Adrenal gland (tissue), 5 donors: Measurements from ENCODE around the gene SMURF2.

Experiments
- CTCF ChIP-seq, 6 experiments: fragments of 450-650 bp in 4 of 6; fragments of 200-600 bp in 2 of 6; sonication (generic) in 1 of 6; IDR thresholded peaks; 1 replicate in 5 of 6; 2 replicates in 1 of 6; pipeline versions ENCODE4 v1.5.1 to v1.8.0; 2016 to 2021; ENCODE audit warnings: antibody characterized with exemption in 6 of 6, mild to moderate bottlenecking in 2 of 6, moderate library complexity in 1 of 6
- POLR2A ChIP-seq, 2 donors: fragments of 450-650 bp; IDR thresholded peaks; one replicate each; pipeline ENCODE4 v1.6.1; 2017; ENCODE audit warnings: antibody characterized with exemption in 2 of 2, mild to moderate bottlenecking in 2 of 2, moderate library complexity in 1 of 2
- donor health status: DM: no; HTN: no; CAD: no.

GRCh38 chr17:64498308-64499203, 163.6 kb downstream of the SMURF2 start:
- TF ChIP-seq CTCF (IDR thresholded peaks at IDR 0.05) (no peak), POLR2A (IDR thresholded peaks at IDR 0.05) (no peak)
